IPS-18c (cell line): ENCODE measurements around the gene GOLGA8B.
"Not testable (repeated sequence)": the region's sequence is repeated elsewhere in the genome, so short reads cannot be mapped to it uniquely, and the experiment has no call there.

ENCODE experiments used
- H3K4me3 ChIP-seq: 2 replicates; pipeline ENCODE4 v1.7.0; 2013; ENCODE audit warnings: low read depth, mild to moderate bottlenecking, low read length, moderate library complexity; ENCODE audit not compliant: insufficient read depth
- H3K9me3 ChIP-seq: one replicate; pipeline ENCODE4 v1.6.1; 2013; ENCODE audit warnings: mild to moderate bottlenecking, low read length, moderate library complexity; ENCODE audit not compliant: control insufficient read depth, insufficient read depth

GOLGA8B gene

DNA sequence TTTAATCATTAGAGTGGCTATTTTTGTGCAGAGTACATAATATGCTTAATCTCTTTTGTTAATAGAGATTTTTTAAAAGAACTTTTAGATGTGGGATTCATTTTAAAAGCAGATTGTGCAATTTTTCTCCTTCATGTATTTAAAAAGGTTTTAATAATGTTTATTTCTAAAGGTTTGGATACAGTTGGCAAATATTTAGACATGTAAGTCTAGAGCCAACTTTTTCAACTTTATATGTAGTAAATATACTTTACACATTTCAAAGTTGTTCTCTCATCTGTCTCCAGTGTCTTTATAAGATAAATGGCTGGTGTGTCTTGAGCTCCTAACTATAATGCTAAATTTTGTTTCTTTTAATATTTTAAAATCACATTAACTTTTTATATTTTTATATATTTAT lies 22.7 kb upstream of the GOLGA8B start:
- no peak overlapping the region for H3K4me3 ChIP-seq
- no peaks in the 10 kb centered on the region for H3K9me3 ChIP-seq

- Histone ChIP-seq H3K9me3 (no peaks in the 10 kb centered on the region), H3K4me3 (no peak overlapping the region)
Observed at GRCh38 chr15:34603095-34603494, 19.6 kb upstream of the GOLGA8B start.

- H3K4me3 ChIP-seq = no peak overlapping the region
- no peaks in the 10 kb centered on the region for H3K9me3 ChIP-seq
Observed at GRCh38 chr15:34600923-34601322, 17.5 kb upstream of the GOLGA8B start.

DNA sequence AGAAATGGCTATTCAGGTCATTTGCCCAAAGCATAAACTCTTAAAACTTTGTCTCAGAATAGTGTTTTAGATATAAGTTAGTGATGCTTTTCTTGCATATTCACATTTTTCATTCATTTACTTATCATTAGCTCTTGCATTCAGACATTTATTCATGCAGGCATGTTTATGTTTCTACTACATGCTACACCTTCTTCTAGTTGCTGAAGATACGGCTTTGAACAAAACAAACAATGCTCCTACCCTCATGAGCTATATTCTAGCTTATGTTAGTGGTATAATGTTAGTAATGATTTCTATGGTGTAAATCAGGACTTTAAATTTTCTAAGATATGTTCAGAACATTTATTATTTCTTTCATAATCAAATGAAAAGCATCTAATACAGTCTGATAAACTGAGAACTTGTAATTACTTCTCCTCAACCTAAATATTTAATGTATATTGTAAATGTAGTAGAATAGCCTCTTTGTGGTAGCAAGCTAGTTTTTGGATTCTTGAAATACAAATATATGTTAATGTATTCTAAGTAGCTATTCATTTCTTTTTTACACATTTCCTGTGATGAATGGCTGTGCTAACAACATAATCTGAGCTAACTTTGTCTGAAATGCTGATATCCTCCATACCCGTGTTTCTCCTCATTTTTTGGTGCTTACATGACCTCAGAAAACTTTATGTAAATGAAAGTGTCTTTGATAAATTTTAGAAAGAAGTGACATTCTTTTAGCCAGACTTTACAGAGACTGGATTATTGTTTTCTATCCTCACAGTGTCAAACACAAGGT lies 15.5 kb upstream of the GOLGA8B start:
- no peak overlapping the region for H3K4me3 ChIP-seq
- H3K9me3 ChIP-seq = no peaks in the 10 kb centered on the region

DNA sequence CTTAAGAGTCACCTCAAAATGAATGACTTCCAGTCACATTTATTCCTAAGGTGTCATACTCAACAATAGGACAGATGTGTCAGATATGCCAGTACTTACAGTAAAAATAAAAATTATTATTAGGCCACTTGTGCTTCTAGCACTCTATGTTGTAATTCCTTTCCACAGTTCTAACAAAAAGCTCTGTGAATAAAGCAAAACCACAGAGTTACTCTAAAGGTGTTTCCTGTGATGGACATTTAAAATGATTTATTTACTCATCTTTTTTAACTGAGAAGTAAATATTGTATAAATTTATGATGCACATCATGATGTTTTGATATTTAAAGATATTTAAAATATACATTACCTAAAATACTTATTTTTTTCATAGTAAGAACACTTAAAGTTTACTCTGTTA lies 13.9 kb upstream of the GOLGA8B start:
- Histone ChIP-seq H3K9me3 (no peaks in the 10 kb centered on the region), H3K4me3 (no peak overlapping the region)

- Histone ChIP-seq H3K9me3 (no peaks in the 10 kb centered on the region), H3K4me3 (no peak overlapping the region)
Observed at GRCh38 chr15:34594361-34594760, 10.9 kb upstream of the GOLGA8B start.

DNA sequence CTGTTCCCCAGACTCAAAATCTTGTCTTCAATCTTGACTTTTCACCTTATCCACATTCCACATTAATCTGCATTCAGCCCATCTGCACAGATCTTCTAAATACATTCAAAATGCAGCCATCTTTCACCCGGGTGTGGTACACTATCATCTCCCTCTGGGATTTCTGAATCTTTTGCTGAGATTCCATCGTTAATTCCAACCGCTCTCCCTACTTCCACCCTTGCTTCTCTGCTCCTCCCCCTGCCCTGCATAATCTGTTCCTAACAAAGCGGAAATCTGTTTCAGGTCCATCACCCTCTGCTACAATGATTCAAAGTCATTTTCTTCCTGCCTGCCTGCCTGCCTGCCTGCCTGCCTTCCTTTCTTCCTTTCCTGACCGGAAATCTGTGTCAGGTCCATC lies 7.9 kb upstream of the GOLGA8B start:
- Histone ChIP-seq H3K4me3 (no peak overlapping the region), H3K9me3 (no peaks in the 10 kb centered on the region)

DNA sequence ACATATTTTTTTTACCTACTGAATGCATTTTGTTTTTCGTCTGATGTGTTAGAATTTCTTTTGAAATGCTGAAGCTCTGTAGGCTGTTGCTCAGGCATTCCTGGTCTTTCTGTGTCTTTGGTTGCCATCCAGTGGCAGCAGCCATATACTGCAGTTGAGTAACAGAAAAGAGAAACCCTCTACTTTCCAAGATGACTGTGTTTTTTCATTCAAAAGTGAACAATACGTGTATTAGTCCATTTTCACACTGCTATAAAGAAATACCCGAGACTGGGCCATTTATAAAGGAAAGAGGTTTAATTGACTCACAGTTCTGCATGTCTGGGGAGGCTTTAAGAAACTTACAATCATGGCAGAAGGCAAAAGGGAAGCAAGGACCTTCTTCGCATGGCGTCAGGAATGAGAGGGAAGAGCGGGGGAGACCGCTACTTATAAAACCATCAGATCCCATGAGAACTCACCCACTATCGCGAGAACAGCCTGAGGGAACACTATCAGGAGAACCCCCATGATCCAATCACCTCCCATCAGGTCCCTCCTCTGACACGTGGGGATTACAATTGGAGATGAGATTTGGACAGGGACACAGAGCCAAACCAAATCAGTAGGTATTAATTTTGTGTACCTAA lies 4.7 kb upstream of the GOLGA8B start:
- no peak overlapping the region for H3K4me3 ChIP-seq

DNA sequence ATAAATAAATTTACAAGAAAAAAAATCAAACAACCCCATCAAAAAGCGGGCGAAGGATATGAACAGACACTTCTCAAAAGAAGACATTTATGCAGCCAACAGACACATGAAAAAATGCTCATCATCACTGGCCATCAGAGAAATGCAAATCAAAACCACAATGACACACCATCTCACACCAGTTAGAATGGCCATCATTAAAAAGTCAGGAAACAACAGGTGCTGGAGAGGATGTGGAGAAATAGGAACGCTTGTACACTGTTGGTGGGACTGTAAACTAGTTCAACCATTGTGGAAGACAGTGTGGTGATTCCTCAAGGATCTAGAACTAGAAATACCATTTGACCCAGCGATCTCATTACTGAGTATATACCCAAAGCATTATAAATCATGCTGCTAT lies 2.5 kb upstream of the GOLGA8B start:
- not testable (repeated sequence) for H3K9me3 ChIP-seq

More for the DNA sequence above, 4.7 kb upstream of the GOLGA8B start:
- no peaks in the 10 kb centered on the region for H3K9me3 ChIP-seq

DNA sequence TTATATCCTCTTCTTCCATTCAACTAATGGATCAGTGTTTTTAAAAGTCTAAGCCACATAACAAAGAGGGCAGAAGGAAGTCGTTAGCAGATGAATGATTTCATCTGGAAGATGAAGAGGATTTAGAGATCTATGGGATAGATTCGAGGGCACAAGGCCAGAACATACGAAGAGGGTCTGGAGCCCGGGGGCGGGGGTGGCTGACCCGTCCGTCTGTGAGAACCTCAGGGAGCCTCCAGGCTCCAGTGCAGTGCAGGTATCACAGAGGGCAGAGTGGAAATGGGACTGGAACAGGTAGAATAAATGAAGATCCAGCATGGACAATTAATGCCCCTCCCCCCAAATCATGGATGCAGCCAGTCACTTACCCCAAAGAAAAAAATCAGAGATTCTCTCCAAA lies 1.5 kb upstream of the GOLGA8B start:
- Histone ChIP-seq H3K9me3 (no peaks in the 10 kb centered on the region), H3K4me3 (no peak overlapping the region)

More for the DNA sequence above, 2.5 kb upstream of the GOLGA8B start:
- H3K4me3 ChIP-seq = not testable (repeated sequence)

DNA sequence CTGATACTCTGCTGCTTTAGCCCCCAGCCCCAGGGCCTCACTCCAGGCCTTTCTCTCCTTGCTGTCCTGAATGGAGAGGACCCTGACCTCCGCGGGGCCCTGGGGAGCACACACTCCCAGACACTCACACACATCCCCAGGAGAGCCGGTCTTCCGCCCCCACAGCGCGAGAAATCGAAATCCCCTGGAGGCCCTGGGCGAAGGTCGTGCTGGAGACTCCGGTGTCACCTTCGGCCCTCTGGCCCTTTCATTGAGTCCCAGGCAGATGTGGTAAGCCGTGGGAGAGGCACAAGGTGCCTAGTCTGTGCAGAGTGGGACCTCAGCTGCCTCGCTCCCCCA lies 848 bp upstream of the GOLGA8B start:
- H3K9me3 ChIP-seq = no peaks in the 10 kb centered on the region
- H3K4me3 ChIP-seq = peak overlapping the region; percentile 79

DNA sequence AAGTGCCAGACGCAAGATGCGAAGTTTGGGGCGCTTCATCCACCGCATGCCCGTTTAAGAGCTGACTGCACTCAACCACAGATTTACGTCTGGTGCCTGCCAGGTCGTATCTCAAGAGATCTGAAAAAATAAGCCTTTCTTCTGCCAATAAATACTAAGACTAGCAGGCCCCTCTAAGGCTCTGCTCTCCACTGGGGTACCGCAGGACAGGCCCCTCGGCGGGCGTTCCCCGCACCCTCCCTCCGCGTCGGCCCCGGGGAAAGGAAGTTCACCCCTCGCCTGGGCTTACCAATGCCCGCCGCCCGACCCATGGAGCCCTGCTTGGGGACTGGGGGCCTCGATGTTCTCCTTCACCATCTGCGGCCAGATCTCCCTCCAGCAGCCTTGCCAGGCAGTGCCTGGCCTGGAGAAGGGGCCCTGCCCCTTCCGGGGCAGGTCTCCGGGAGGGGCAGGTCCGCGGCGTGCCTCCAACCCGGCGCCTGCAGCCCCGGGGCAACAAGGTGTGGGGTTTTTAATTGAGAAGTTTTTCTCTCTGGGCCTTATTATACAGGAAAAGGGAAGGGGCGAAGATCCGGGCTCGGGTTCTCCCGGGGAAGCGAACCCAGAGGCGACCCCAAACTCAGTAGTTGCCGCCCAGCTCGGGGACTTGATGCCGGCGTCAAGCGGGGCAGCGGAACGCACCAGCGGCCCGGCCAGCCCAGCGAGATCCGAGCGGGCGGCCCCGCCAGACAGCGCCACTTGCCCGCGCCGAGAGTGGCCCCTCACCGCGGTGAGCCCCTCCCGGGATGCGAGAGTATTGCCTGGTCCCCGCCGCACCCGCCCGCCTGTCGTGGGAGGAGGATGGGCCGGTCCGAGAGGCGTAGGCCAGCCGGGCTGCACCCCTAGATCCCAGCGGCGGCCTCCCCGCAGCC lies 735 bp downstream of the GOLGA8B start:
- Histone ChIP-seq H3K4me3 (peak overlapping the region; percentile 79), H3K9me3 (no peaks in the 10 kb centered on the region)

GRCh38 chr15:34581687-34582460 lies 1.6 kb downstream of the GOLGA8B start:
- H3K4me3 ChIP-seq = peak overlapping the region; percentile 79
- H3K9me3 ChIP-seq = not testable (repeated sequence)

DNA sequence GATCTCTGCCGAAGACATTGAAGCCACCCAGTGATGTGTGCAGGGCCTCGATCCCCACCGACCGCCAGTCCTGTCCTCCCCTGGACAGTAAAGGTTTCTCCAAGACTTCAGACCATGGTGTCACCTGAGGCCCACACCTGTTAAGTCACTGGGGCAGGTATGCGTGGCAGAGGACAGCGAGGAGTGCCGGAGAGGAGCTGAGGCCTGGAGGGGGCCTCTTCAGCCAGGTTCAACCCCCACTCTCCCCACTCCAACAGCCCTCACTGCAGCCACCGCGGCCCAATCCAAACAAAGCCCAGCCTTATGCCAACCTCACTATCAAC lies 2.4 kb downstream of the GOLGA8B start:
- H3K9me3 ChIP-seq = no peaks in the 10 kb centered on the region
- H3K4me3 ChIP-seq = no peak overlapping the region

DNA sequence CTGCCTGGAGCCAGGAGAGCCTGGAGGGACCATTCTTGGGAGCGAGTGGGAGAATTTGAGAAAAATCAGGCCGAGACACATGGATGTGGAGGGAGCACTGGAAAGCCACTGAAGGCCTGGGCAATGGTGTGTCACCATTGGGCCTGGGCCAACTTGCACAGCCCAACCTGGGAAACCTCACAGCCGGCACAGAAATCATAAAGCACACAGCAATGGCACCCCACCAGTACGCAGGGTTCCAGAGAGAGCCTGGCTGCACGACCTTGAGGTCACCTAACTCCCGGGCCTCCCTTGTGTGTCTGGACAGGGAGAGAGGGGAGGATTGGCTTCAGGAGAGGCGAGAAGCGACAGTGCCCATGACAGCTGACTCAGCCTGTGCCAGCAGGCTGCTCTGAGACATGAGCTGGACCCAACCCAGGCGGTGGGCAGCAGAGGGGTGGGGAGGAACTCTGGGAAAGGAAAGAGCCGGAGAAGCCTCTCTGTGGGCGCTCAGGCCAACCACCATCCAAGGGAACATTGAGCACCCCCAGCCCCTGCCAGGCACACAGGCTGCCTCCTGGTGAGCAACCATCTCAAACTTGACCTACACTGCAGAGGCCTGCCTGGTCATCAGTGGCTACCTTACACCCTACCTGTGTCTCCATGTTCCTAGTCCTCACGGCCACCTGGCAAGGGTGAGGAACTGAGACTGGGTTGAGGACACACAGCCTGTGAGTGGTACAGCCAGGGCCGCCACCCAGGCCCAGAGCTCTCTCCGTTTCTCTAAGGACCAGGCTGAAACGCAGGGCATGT lies 3.0 kb downstream of the GOLGA8B start:
- not testable (repeated sequence) for H3K4me3 ChIP-seq

GRCh38 chr15:34578283-34578674 lies 5.2 kb downstream of the GOLGA8B start:
- Histone ChIP-seq H3K9me3 (no peaks in the 10 kb centered on the region), H3K4me3 (no peak overlapping the region)

More for the DNA sequence above, 3.0 kb downstream of the GOLGA8B start:
- not testable (repeated sequence) for H3K9me3 ChIP-seq
